SK-N-SH treated with all-trans-retinoic acid at 6 μM for 48 hours (cell line): ENCODE measurements around the gene UGGT2.

Experiments used
- ATAC-seq: fragments of 200-7000 bp; cut with Tn5 transposase; 3 replicates; pipeline ENCODE4 v1.9.1; 2020; ENCODE audit warnings: mild to moderate bottlenecking, moderate library complexity
- ARNTL ChIP-seq: fragments of 450-650 bp; formaldehyde crosslinking; IDR thresholded peaks from 2 replicates; pipeline ENCODE4 v1.5.0; 2020; ENCODE audit warnings: low read depth, mild to moderate bottlenecking, moderate library complexity, borderline replicate concordance
- BACH2 ChIP-seq: fragments of 250-450 bp; sonication (Bioruptor Pico); IDR thresholded peaks from 2 replicates; pipeline ENCODE4 v1.9.0; 2021; ENCODE audit warnings: mild to moderate bottlenecking, borderline replicate concordance
- CREB5 ChIP-seq: fragments of 250-450 bp; sonication (Bioruptor Pico); IDR thresholded peaks from 2 replicates; pipeline ENCODE4 v1.5.1; 2020; ENCODE audit warnings: low read depth, mild to moderate bottlenecking, moderate library complexity
- CSDC2 ChIP-seq: fragments of 250-450 bp; sonication (Bioruptor Pico); IDR thresholded peaks from 2 replicates; pipeline ENCODE4 v1.5.0; 2020; ENCODE audit warnings: mild to moderate bottlenecking, moderate library complexity
- CSRNP3 ChIP-seq: fragments of 250-450 bp; sonication (Bioruptor Pico); IDR thresholded peaks from 2 replicates; pipeline ENCODE4 v1.5.1; 2021; ENCODE audit warnings: mild to moderate bottlenecking, moderate library complexity
- ESRRG ChIP-seq: fragments of 250-450 bp; sonication (Bioruptor Pico); IDR thresholded peaks from 2 replicates; pipeline ENCODE4 v1.6.1; 2021; ENCODE audit warnings: mild to moderate bottlenecking
- GLIS3 ChIP-seq: fragments of 250-450 bp; sonication (Bioruptor Pico); IDR thresholded peaks from 2 replicates; pipeline ENCODE4 v1.5.0; 2020; ENCODE audit warnings: mild to moderate bottlenecking, moderate library complexity
- ISL1 ChIP-seq: fragments of 250-450 bp; sonication (Bioruptor Pico); IDR thresholded peaks from 2 replicates; pipeline ENCODE4 v2.1.2; 2022; ENCODE audit warnings: mild to moderate bottlenecking, moderate library complexity
- OSR1 ChIP-seq: fragments of 250-450 bp; sonication (Bioruptor Pico); IDR thresholded peaks from 2 replicates; pipeline ENCODE4 v1.8.0; 2022; ENCODE audit warnings: moderate library complexity, mild to moderate bottlenecking, inconsistent platforms
- PPARA ChIP-seq: fragments of 250-450 bp; sonication (Bioruptor Pico); IDR thresholded peaks from 2 replicates; pipeline ENCODE4 v1.5.0; 2020; ENCODE audit warnings: mild to moderate bottlenecking, borderline replicate concordance
- RARB ChIP-seq: fragments of 250-450 bp; sonication (Bioruptor Pico); IDR thresholded peaks from 2 replicates; pipeline ENCODE4 v1.8.0; 2021; ENCODE audit warnings: mild to moderate bottlenecking, moderate library complexity
- SNAI2 ChIP-seq: fragments of 250-450 bp; sonication (Bioruptor Pico); IDR thresholded peaks from 2 replicates; pipeline ENCODE4 v1.5.0; 2020; ENCODE audit warnings: mild to moderate bottlenecking, moderate library complexity
- TCF4 ChIP-seq: fragments of 250-450 bp; sonication (Bioruptor Pico); IDR thresholded peaks from 2 replicates; pipeline ENCODE4 v1.8.0; 2021; ENCODE audit warnings: mild to moderate bottlenecking, moderate library complexity, borderline replicate concordance
- TOX ChIP-seq: fragments of 250-450 bp; sonication (Bioruptor Pico); IDR thresholded peaks from 2 replicates; pipeline ENCODE4 v1.8.0; 2021; ENCODE audit warnings: mild to moderate bottlenecking, moderate library complexity, borderline replicate concordance
- TSHZ2 ChIP-seq: fragments of 250-450 bp; sonication (Bioruptor Pico); IDR thresholded peaks from 2 replicates; pipeline ENCODE4 v1.5.0; 2020; ENCODE audit warnings: mild to moderate bottlenecking, moderate library complexity
- ZFP3 ChIP-seq: fragments of 250-450 bp; sonication (Bioruptor Pico); IDR thresholded peaks from 2 replicates; pipeline ENCODE4 v1.5.0; 2020; ENCODE audit warnings: mild to moderate bottlenecking, moderate library complexity
- ZFP30 ChIP-seq: fragments of 450-650 bp; formaldehyde crosslinking; IDR thresholded peaks from 2 replicates; pipeline ENCODE4 v1.5.0; 2022; ENCODE audit warnings: mild to moderate bottlenecking, moderate library complexity
- ZNF565 ChIP-seq: fragments of 450-650 bp; formaldehyde crosslinking; conservative IDR thresholded peaks from 2 replicates; pipeline ENCODE4 v1.5.0; 2020; ENCODE audit warnings: low read depth, mild to moderate bottlenecking, moderate library complexity
- ZNF70 ChIP-seq: fragments of 450-650 bp; formaldehyde crosslinking; IDR thresholded peaks from 2 replicates; pipeline ENCODE4 v1.5.0; 2020; ENCODE audit warnings: mild to moderate bottlenecking, moderate library complexity
- ZNF8 ChIP-seq: fragments of 450-650 bp; formaldehyde crosslinking; IDR thresholded peaks from 2 replicates; pipeline ENCODE4 v1.5.0; 2020; ENCODE audit warnings: mild to moderate bottlenecking, moderate library complexity
- TF ChIP-seq, protein P1 (sequence below): fragments of 250-450 bp; sonication (Bioruptor Pico); IDR thresholded peaks from 2 replicates; pipeline ENCODE4 v1.8.0; 2021; ENCODE audit warnings: low read depth, mild to moderate bottlenecking, moderate library complexity, borderline replicate concordance

The UGGT2 gene

GRCh38 chr13:96032717-96033116, 20.5 kb downstream of the UGGT2 start:
- no peak for ATAC-seq
- TF ChIP-seq SNAI2 (CRISPR knock-in tag), result no peak
- no peak for TF ChIP-seq ZNF70 (CRISPR knock-in tag)
- no peak for TF ChIP-seq GLIS3 (CRISPR knock-in tag)
- no peak for TF ChIP-seq ISL1 (CRISPR knock-in tag)
- TF ChIP-seq ZNF8, result no peak
- TF ChIP-seq ZFP30 (CRISPR knock-in tag), result no peak
- TF ChIP-seq TOX (CRISPR knock-in tag), result no peak
- TF ChIP-seq ZFP3 (CRISPR knock-in tag), result no peak
- TF ChIP-seq RARB (CRISPR knock-in tag), result no peak
- no peak for TF ChIP-seq ZNF565 (CRISPR knock-in tag)

DNA sequence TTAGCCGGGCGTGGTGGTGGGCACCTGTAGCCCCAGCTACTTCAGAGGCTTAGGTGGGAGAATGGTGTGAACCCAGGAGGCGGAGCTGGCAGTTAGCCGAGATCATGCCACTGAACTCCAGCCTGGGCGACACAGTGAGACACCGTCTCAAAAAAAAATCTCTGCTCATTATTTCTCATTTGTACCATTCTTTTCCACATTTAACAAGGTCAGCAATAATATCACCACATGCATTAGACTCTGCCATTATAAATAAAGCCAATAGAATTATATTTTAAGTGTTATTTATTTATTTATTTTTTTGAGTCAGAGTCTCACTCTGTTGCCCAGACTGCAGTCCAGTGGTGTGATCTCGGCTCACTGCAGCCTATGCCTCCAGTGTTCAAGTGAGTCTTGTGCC, 24.2 kb downstream of the UGGT2 start:
- ATAC-seq, result no peak
- TF ChIP-seq TCF4 (CRISPR knock-in tag) (no peak), CSDC2 (CRISPR knock-in tag) (no peak), ZNF8 (no peak), CSRNP3 (no peak), ZNF70 (CRISPR knock-in tag) (no peak), BACH2 (CRISPR knock-in tag) (no peak), ESRRG (no peak), SNAI2 (CRISPR knock-in tag) (no peak), CREB5 (CRISPR knock-in tag) (no peak), ZFP30 (CRISPR knock-in tag) (no peak), ARNTL (no peak), PPARA (CRISPR knock-in tag) (no peak), GLIS3 (CRISPR knock-in tag) (no peak), TSHZ2 (no peak), RARB (CRISPR knock-in tag) (no peak), OSR1 (CRISPR knock-in tag) (no peak), ISL1 (CRISPR knock-in tag) (no peak)
- TF ChIP-seq, protein P1, sequence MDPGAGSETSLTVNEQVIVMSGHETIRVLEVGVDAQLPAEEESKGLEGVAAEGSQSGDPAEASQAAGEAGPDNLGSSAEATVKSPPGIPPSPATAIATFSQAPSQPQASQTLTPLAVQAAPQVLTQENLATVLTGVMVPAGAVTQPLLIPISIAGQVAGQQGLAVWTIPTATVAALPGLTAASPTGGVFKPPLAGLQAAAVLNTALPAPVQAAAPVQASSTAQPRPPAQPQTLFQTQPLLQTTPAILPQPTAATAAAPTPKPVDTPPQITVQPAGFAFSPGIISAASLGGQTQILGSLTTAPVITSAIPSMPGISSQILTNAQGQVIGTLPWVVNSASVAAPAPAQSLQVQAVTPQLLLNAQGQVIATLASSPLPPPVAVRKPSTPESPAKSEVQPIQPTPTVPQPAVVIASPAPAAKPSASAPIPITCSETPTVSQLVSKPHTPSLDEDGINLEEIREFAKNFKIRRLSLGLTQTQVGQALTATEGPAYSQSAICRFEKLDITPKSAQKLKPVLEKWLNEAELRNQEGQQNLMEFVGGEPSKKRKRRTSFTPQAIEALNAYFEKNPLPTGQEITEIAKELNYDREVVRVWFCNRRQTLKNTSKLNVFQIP, result no peak
- TF ChIP-seq, all 23 proteins: peak for 0

GRCh38 chr13:96027496-96027895, 25.7 kb downstream of the UGGT2 start:
- TF ChIP-seq TOX (CRISPR knock-in tag), result no peak
- TF ChIP-seq BACH2 (CRISPR knock-in tag), result no peak
- TF ChIP-seq, protein P1, result no peak
- TF ChIP-seq GLIS3 (CRISPR knock-in tag), result no peak
- no peak for TF ChIP-seq ESRRG
- no peak for TF ChIP-seq OSR1 (CRISPR knock-in tag)
- no peak for TF ChIP-seq CREB5 (CRISPR knock-in tag)
- no peak for TF ChIP-seq CSDC2 (CRISPR knock-in tag)
- no peak for TF ChIP-seq RARB (CRISPR knock-in tag)
- no peak for TF ChIP-seq ZNF8
- TF ChIP-seq ZFP3 (CRISPR knock-in tag), result no peak
- no peak for TF ChIP-seq TSHZ2
- no peak for TF ChIP-seq ISL1 (CRISPR knock-in tag)
- TF ChIP-seq ZNF565 (CRISPR knock-in tag), result no peak
- TF ChIP-seq, all 23 proteins: peak for 0
- no peak for ATAC-seq
